Frontal cortex (tissue), 4 donors: ENCODE measurements around the gene CCDC200. TPM values are rescaled to one million over a fixed set of nuclear protein-coding genes. Genes with fewer than 3 reads are reported as not detected.
"Not testable (repeated sequence)": the region's sequence is repeated elsewhere in the genome, so short reads cannot be mapped to it uniquely, and the experiment has no call there.

ENCODE experiments used
- DNase-seq, 2 donors: peaks; one replicate each; pipeline ENCODE4 v3.0.0; 2012; ENCODE audit warnings: low spot score in 2 of 2
- FAIRE-seq: peaks from 2 replicates; lab custom pipeline; 2012; peaks lifted over from hg19 to GRCh38; lab: Jason Lieb, UNC
- total RNA-seq: library from RNA; depleted of rRNA; stranded (reverse); fragments of >200 nt; gene quantifications from one replicate; pipeline ENCODE4 v1.2.3, GENCODE V29; 2014
- donor health status: control.
- donor health status: control.
- donor health status: control.

Gene CCDC200
- total RNA-seq = not detected

- not testable (repeated sequence) for DNase-seq, FAIRE-seq
These were observed at the start of gene CCDC200 for GRCh38 chr17:43228020-43228782. Gene CCDC200 (minus strand): TSS chr17:43228623. CDS start chr17:43228554, 69 bp downstream.

GRCh38 chr17:43272914-43273313 is 44.5 kb upstream of the CCDC200 start:
- DNase-seq, FAIRE-seq: not testable (repeated sequence)

- DNase-seq, FAIRE-seq: not testable (repeated sequence)
These were observed 44.1 kb upstream of the CCDC200 start for GRCh38 chr17:43272483-43272882.

GRCh38 chr17:43270552-43271504 is 42.4 kb upstream of the CCDC200 start:
- FAIRE-seq, DNase-seq: not testable (repeated sequence)

- not testable (repeated sequence) for FAIRE-seq, DNase-seq
These were observed 18.0 kb upstream of the CCDC200 start for GRCh38 chr17:43246456-43246855.

- not testable (repeated sequence) for FAIRE-seq
These were observed 12.4 kb upstream of the CCDC200 start for GRCh38 chr17:43240596-43241352.

GRCh38 chr17:43239597-43239996 is 11.2 kb upstream of the CCDC200 start:
- not testable (repeated sequence) for FAIRE-seq, DNase-seq

More at GRCh38 chr17:43240596-43241352, 12.4 kb upstream of the CCDC200 start:
- DNase-seq = not testable (repeated sequence)

- DNase-seq, FAIRE-seq: not testable (repeated sequence)
These were observed 5.5 kb upstream of the CCDC200 start, which contains the start of gene RNU2-1 for GRCh38 chr17:43233877-43234276. Gene RNU2-1 (minus strand): TSS chr17:43233977.

GRCh38 chr17:43233263-43233662 is 4.8 kb upstream of the CCDC200 start:
- not testable (repeated sequence) for DNase-seq

GRCh38 chr17:43232021-43232699 is 3.7 kb upstream of the CCDC200 start:
- DNase-seq, FAIRE-seq: not testable (repeated sequence)

More at GRCh38 chr17:43233263-43233662, 4.8 kb upstream of the CCDC200 start:
- FAIRE-seq = not testable (repeated sequence)

- not testable (repeated sequence) for DNase-seq, FAIRE-seq
These were observed 3.0 kb upstream of the CCDC200 start for GRCh38 chr17:43231205-43232020.

GRCh38 chr17:43226393-43226792 is 2.0 kb downstream of the CCDC200 start:
- DNase-seq (no peak), FAIRE-seq (no peak)

GRCh38 chr17:43224146-43224705 is 4.2 kb downstream of the CCDC200 start:
- no peak for DNase-seq
- FAIRE-seq = no peak

- FAIRE-seq = no peak
- no peak for DNase-seq
These were observed 7.8 kb downstream of the CCDC200 start for GRCh38 chr17:43220511-43221125.

GRCh38 chr17:43219746-43220380 is 8.6 kb downstream of the CCDC200 start:
- DNase-seq = no peak
- FAIRE-seq = no peak

- DNase-seq = no peak
- no peak for FAIRE-seq
These were observed 9.4 kb downstream of the CCDC200 start for GRCh38 chr17:43219001-43219400.

- FAIRE-seq = no peak
These were observed 10.8 kb downstream of the CCDC200 start for GRCh38 chr17:43217614-43218087.

More at GRCh38 chr17:43217614-43218087, 10.8 kb downstream of the CCDC200 start:
- DNase-seq = no peak
